HCT116 (cell line): Measurements from ENCODE around the gene SBF1. TPM values are rescaled to one million over a fixed set of nuclear protein-coding genes. Genes with fewer than 3 reads are reported as not detected.
"Not testable (repeated sequence)": the region's sequence is repeated elsewhere in the genome, so short reads cannot be mapped to it uniquely, and the experiment has no call there.

Experiments
- ATAC-seq: fragments of 200-7000 bp; cut with Tn5 transposase; 2 replicates; pipeline ENCODE4 v1.9.1; 2020; ENCODE audit warnings: mild to moderate bottlenecking, moderate library complexity
- BruUV-seq: library from RNA; stranded (reverse); fragments of 400-500 nt; replicated peaks from 2 replicates; lab custom pipeline; 2021; lab: Mats Ljungman, UMichigan
- CTCF ChIA-PET: fragments of 300-600 bp; sonication (Branson Sonifier 250); formaldehyde crosslinking; loops from one replicate; lab custom pipeline; 2021; ENCODE audit warnings: antibody characterized with exemption; lab: Charles Lee
- POLR2A ChIA-PET: fragments of 300-600, 350-600 bp; sonication (Branson Sonifier 250); formaldehyde crosslinking; loops from one replicate; lab custom pipeline; 2021; ENCODE audit warnings: antibody characterized with exemption; lab: Charles Lee
- RAD21 ChIA-PET, 2 experiments: fragments of 300-600 bp; sonication (Branson Sonifier 250); formaldehyde crosslinking; loops; one replicate each; lab custom pipeline; 2023; ENCODE audit warnings: low total read pairs in 2 of 2; ENCODE audit not compliant: uncharacterized antibody in 2 of 2, unreplicated experiment in 2 of 2, low non-redundant PET in 1 of 2; lab: Charles Lee
- DNase-seq: peaks from one replicate; pipeline ENCODE4 v3.0.0-alpha.2; 2010; ENCODE audit warnings: low read depth, low spot score
- H2AFZ ChIP-seq: fragments of 200-600 bp; shearing (Covaris generic), sonication (generic); 2 replicates; pipeline ENCODE4 v1.6.1; 2017; ENCODE audit warnings: low read depth, mixed run types, mixed read lengths, antibody characterized with exemption, low read length; ENCODE audit not compliant: poor library complexity, severe bottlenecking
- H3K27ac ChIP-seq: 2 replicates; pipeline ENCODE4 v1.5.1; 2012; ENCODE audit warnings: low read depth, low read length
- H3K27me3 ChIP-seq: fragments of 200-600 bp; sonication (generic); 2 replicates; pipeline ENCODE4 v1.6.1; 2016; ENCODE audit warnings: mixed run types, low read length, mixed read lengths; ENCODE audit not compliant: insufficient read depth
- H3K36me3 ChIP-seq, 2 experiments: fragments of 200-500 bp in 1 of 2; fragments of 200-600 bp in 1 of 2; sonication (Bioruptor generic) in 1 of 2; sonication (generic) in 1 of 2; 2 replicates each; pipeline versions ENCODE4 v1.5.1 to v1.6.1; 2014 to 2016; ENCODE audit warnings: low read length in 2 of 2, inconsistent platforms in 1 of 2, mixed read lengths in 1 of 2, mixed run types in 1 of 2; ENCODE audit not compliant: insufficient read depth in 2 of 2, control insufficient read depth in 1 of 2
- H3K4me1 ChIP-seq, 2 experiments: fragments of 200-600 bp in 1 of 2; sonication (generic) in 1 of 2; 2 replicates each; pipeline versions ENCODE4 v1.5.1 to v1.6.1; 2012 to 2017; ENCODE audit warnings: low read length in 2 of 2, inconsistent platforms in 1 of 2, mild to moderate bottlenecking in 1 of 2, mixed read lengths in 1 of 2, mixed run types in 1 of 2, moderate library complexity in 1 of 2; ENCODE audit not compliant: insufficient read depth in 2 of 2, control insufficient read depth in 1 of 2
- H3K4me2 ChIP-seq: fragments of 200-600 bp; sonication (generic); 2 replicates; pipeline ENCODE4 v1.6.1; 2017; ENCODE audit warnings: mixed run types, low read length, mixed read lengths
- H3K4me3 ChIP-seq, 2 experiments: fragments of 200-600 bp in 1 of 2; sonication (generic) in 1 of 2; replicated peaks in 1 of 2; 2 replicates each; pipeline ENCODE4 v1.5.1; 2011 to 2016; ENCODE audit warnings: low read length in 2 of 2, control low read depth in 1 of 2, low read depth in 1 of 2, mild to moderate bottlenecking in 1 of 2, mixed read lengths in 1 of 2, mixed run types in 1 of 2
- H3K79me2 ChIP-seq: fragments of 200-600 bp; sonication (generic); 2 replicates; pipeline ENCODE4 v1.6.1; 2017; ENCODE audit warnings: mild to moderate bottlenecking, mixed run types, low read length, moderate library complexity, mixed read lengths; ENCODE audit not compliant: insufficient read depth
- H3K9ac ChIP-seq: fragments of 200-600 bp; sonication (generic); 2 replicates; pipeline ENCODE4 v1.6.1; 2016; ENCODE audit warnings: low read length, mixed read lengths
- H3K9me2 ChIP-seq: fragments of 200-600 bp; sonication (generic), shearing (Covaris generic); 2 replicates; pipeline ENCODE4 v1.6.1; 2017; ENCODE audit warnings: mixed run types, mild to moderate bottlenecking, moderate library complexity; ENCODE audit not compliant: insufficient read depth
- H3K9me3 ChIP-seq, 2 experiments: fragments of 200-500 bp in 1 of 2; fragments of 200-600 bp in 1 of 2; sonication (Bioruptor generic) in 1 of 2; sonication (generic) in 1 of 2; 2 replicates each; pipeline ENCODE4 v1.6.1; 2014 to 2017; ENCODE audit warnings: low read length in 2 of 2, mixed read lengths in 2 of 2, inconsistent platforms in 1 of 2, low read depth in 1 of 2, mild to moderate bottlenecking in 1 of 2, mixed run types in 1 of 2, moderate library complexity in 1 of 2; ENCODE audit not compliant: control insufficient read depth in 1 of 2, insufficient read depth in 1 of 2
- H4K20me1 ChIP-seq: fragments of 200-600 bp; sonication (generic), shearing (Covaris generic); 2 replicates; pipeline ENCODE4 v1.6.1; 2017; ENCODE audit warnings: mixed run types, mild to moderate bottlenecking, moderate library complexity; ENCODE audit not compliant: insufficient read depth
- ATF3 ChIP-seq: IDR thresholded peaks from 2 replicates; pipeline ENCODE4 v1.6.1; 2012
- EZH2 ChIP-seq: fragments of 200-600 bp; sonication (generic); IDR thresholded peaks from 2 replicates; pipeline ENCODE4 v1.6.1; 2017; ENCODE audit warnings: antibody characterized with exemption, mixed run types
- EZH2phosphoT487 ChIP-seq: fragments of 200-600 bp; IDR thresholded peaks from 2 replicates; pipeline ENCODE4 v1.6.1; 2018; ENCODE audit warnings: antibody characterized with exemption, borderline replicate concordance
- REST ChIP-seq: IDR thresholded peaks from 2 replicates; pipeline ENCODE4 v1.6.1; 2012; ENCODE audit warnings: low read depth
- SIN3A ChIP-seq: IDR thresholded peaks from 2 replicates; pipeline ENCODE4 v1.6.1; 2012; ENCODE audit warnings: low read depth
- ZNF274 ChIP-seq: fragments of 200-500 bp; sonication (Bioruptor generic); IDR thresholded peaks from 2 replicates; pipeline ENCODE4 v1.6.1; 2014; ENCODE audit warnings: mild to moderate bottlenecking, low read depth, low read length, inconsistent platforms
- intact Hi-C: fragments of 100-400 bp; cut with micrococcal nuclease; formaldehyde crosslinking; loops from 2 replicates; pipeline ENCODE4 v1.10.0; 2022
- total RNA-seq: library from RNA; stranded (reverse); gene quantifications from one replicate; pipeline ENCODE4 v1.2.1, GENCODE V29; 2021; ENCODE audit not compliant: unreplicated experiment

SBF1 gene
- total RNA-seq, 1 experiment from 2014 or later, result 91.1 TPM

- H3K27me3 ChIP-seq, H3K4me3 ChIP-seq, H3K4me1 ChIP-seq, H3K9me3 ChIP-seq, ATAC-seq, H2AFZ ChIP-seq, H4K20me1 ChIP-seq, RAD21 ChIA-PET, H3K27ac ChIP-seq, POLR2A ChIA-PET, intact Hi-C loops, DNase-seq, H3K9me2 ChIP-seq, BruUV-seq, H3K9ac ChIP-seq, H3K4me2 ChIP-seq: not testable (repeated sequence)
- CTCF ChIA-PET, result interaction anchor here (2.6 kb wide), 1 partner anchor 101 kb away, joined by 9 read pairs; no protein-coding TSS in a partner anchor
- Histone ChIP-seq H3K36me3 (peaks cover 14 to 21% of the 10 kb centered on the region in 2 experiments; a peak in 3 of 4 replicates), H3K79me2 (peaks cover 44% of the 10 kb centered on the region)
Measured at GRCh38 chr22:50397371-50398060, 77.3 kb downstream of the SBF1 start.

GRCh38 chr22:50396751-50397370, 78.0 kb downstream of the SBF1 start:
- Histone ChIP-seq H3K9ac (no peak overlapping the region), H3K4me2 (no peak overlapping the region), H3K9me3 (no peaks in the 10 kb centered on the region), H3K27me3 (no peaks in the 10 kb centered on the region), H3K9me2 (no peaks in the 10 kb centered on the region), H2AFZ (no peak overlapping the region), H3K4me3 (no peak overlapping the region), H3K27ac (no peak overlapping the region), H3K36me3 (peaks cover 14 to 17% of the 10 kb centered on the region in 2 experiments; a peak in 3 of 4 replicates), H3K4me1 (no peaks in the 10 kb centered on the region), H4K20me1 (no peaks in the 10 kb centered on the region), H3K79me2 (peaks cover 44% of the 10 kb centered on the region)
- DNase-seq (no peak), ATAC-seq (no peak)
- RAD21 ChIA-PET, result no interaction called here
- TF ChIP-seq ATF3, result no peak
- no peak for TF ChIP-seq ZNF274
- no peak for TF ChIP-seq EZH2phosphoT487
- no peak for TF ChIP-seq SIN3A
- no peak for TF ChIP-seq EZH2
- TF ChIP-seq REST, result no peak
- POLR2A ChIA-PET, result no interaction called here
- CTCF ChIA-PET, result no interaction called here
- no TSS peak for BruUV-seq
- intact Hi-C loops, result no loop called here
